H9 (cell line): Measurements from ENCODE around the gene GRK3. TPM values are rescaled to one million over a fixed set of nuclear protein-coding genes. Genes with fewer than 3 reads are reported as not detected.
"Not testable (repeated sequence)": the region's sequence is repeated elsewhere in the genome, so short reads cannot be mapped to it uniquely, and the experiment has no call there.

ENCODE experiments used
- DNase-seq: peaks from one replicate; pipeline ENCODE4 v3.0.0-alpha.2; 2017
- H2AFZ ChIP-seq: one replicate; pipeline ENCODE4 v1.6.1; 2013; ENCODE audit warnings: mild to moderate bottlenecking, low read length, control low read depth, moderate library complexity
- H2AK5ac ChIP-seq: 2 replicates; pipeline ENCODE4 v1.6.1; 2013; ENCODE audit warnings: low read length, control low read depth, mixed read lengths; ENCODE audit not compliant: insufficient read length
- H2BK120ac ChIP-seq: one replicate; pipeline ENCODE4 v1.6.1; 2013; ENCODE audit warnings: low read depth, mild to moderate bottlenecking, low read length, control low read depth, inconsistent platforms; ENCODE audit not compliant: poor library complexity, severe bottlenecking
- H2BK12ac ChIP-seq: 2 replicates; pipeline ENCODE4 v1.6.1; 2013; ENCODE audit warnings: low read length, control low read depth, mixed read lengths, low read depth; ENCODE audit not compliant: insufficient read length
- H2BK15ac ChIP-seq: 2 replicates; pipeline ENCODE4 v1.6.1; 2013; ENCODE audit warnings: low read depth, low read length, control low read depth
- H2BK20ac ChIP-seq: one replicate; pipeline ENCODE4 v1.6.1; 2013; ENCODE audit warnings: low read depth, mild to moderate bottlenecking, low read length, control low read depth, inconsistent platforms; ENCODE audit not compliant: poor library complexity, severe bottlenecking
- H2BK5ac ChIP-seq: 2 replicates; pipeline ENCODE4 v1.6.1; 2013; ENCODE audit warnings: low read length, control low read depth, mixed read lengths; ENCODE audit not compliant: insufficient read length
- H3K14ac ChIP-seq: 2 replicates; pipeline ENCODE4 v1.6.1; 2013; ENCODE audit warnings: low read length, control low read depth; ENCODE audit not compliant: insufficient read depth
- H3K18ac ChIP-seq: 2 replicates; pipeline ENCODE4 v1.6.1; 2013; ENCODE audit warnings: low read depth, mild to moderate bottlenecking, mixed read lengths, low read length, control low read depth; ENCODE audit not compliant: insufficient read length
- H3K23ac ChIP-seq: 2 replicates; pipeline ENCODE4 v1.6.1; 2013; ENCODE audit warnings: low read length, control low read depth, mixed read lengths, low read depth; ENCODE audit not compliant: insufficient read length
- H3K23me2 ChIP-seq: 2 replicates; pipeline ENCODE4 v1.6.1; 2013; ENCODE audit warnings: low read depth, mild to moderate bottlenecking, mixed read lengths, low read length, control low read depth; ENCODE audit not compliant: insufficient read length, poor library complexity, severe bottlenecking
- H3K27ac ChIP-seq: 2 replicates; pipeline ENCODE4 v1.5.1; 2013; ENCODE audit warnings: low read length, control low read depth, mixed read lengths, low read depth; ENCODE audit not compliant: insufficient read length
- H3K27me3 ChIP-seq: 2 replicates; pipeline ENCODE4 v1.6.1; 2013; ENCODE audit warnings: low read length, control low read depth, inconsistent platforms; ENCODE audit not compliant: insufficient read depth
- H3K4ac ChIP-seq: 2 replicates; pipeline ENCODE4 v1.6.1; 2013; ENCODE audit warnings: low read depth, mild to moderate bottlenecking, control low read depth, inconsistent platforms, low read length, moderate library complexity
- H3K4me1 ChIP-seq: 2 replicates; pipeline ENCODE4 v1.6.1; 2013; ENCODE audit warnings: low read length, control low read depth, inconsistent platforms; ENCODE audit not compliant: insufficient read depth
- H3K4me2 ChIP-seq: 2 replicates; pipeline ENCODE4 v1.6.1; 2013; ENCODE audit warnings: low read length, control low read depth, mixed read lengths; ENCODE audit not compliant: insufficient read length, insufficient read depth
- H3K56ac ChIP-seq: 2 replicates; pipeline ENCODE4 v1.6.1; 2013; ENCODE audit warnings: low read depth, mild to moderate bottlenecking, mixed read lengths, low read length, control low read depth; ENCODE audit not compliant: insufficient read length
- H3K79me1 ChIP-seq: 2 replicates; pipeline ENCODE4 v1.6.1; 2013; ENCODE audit warnings: low read depth, mild to moderate bottlenecking, moderate library complexity, low read length, control low read depth, inconsistent platforms; ENCODE audit not compliant: insufficient read depth, poor library complexity, severe bottlenecking
- H3K79me2 ChIP-seq: 2 replicates; pipeline ENCODE4 v1.6.1; 2013; ENCODE audit warnings: low read length, control low read depth, inconsistent platforms; ENCODE audit not compliant: insufficient read depth
- H3K9ac ChIP-seq: 2 replicates; pipeline ENCODE4 v1.6.1; 2013; ENCODE audit warnings: low read length, control low read depth, mixed read lengths; ENCODE audit not compliant: insufficient read length; ENCODE audit errors: extremely low read depth
- H3K9me3 ChIP-seq: one replicate; pipeline ENCODE4 v1.6.1; 2013; ENCODE audit warnings: low read depth, low read length, inconsistent platforms; ENCODE audit not compliant: control insufficient read depth
- H3T11ph ChIP-seq: one replicate; pipeline ENCODE4 v1.6.1; 2013; ENCODE audit warnings: mild to moderate bottlenecking, low read length, control low read depth, inconsistent platforms
- H4K20me1 ChIP-seq: one replicate; pipeline ENCODE4 v1.6.1; 2013; ENCODE audit not compliant: control insufficient read depth, insufficient read length, insufficient read depth
- H4K5ac ChIP-seq: 2 replicates; pipeline ENCODE4 v1.6.1; 2013; ENCODE audit warnings: low read depth, mild to moderate bottlenecking, mixed read lengths, low read length, control low read depth; ENCODE audit not compliant: insufficient read length
- H4K8ac ChIP-seq: replicated peaks from 2 replicates; pipeline ENCODE4 v1.6.1; 2013; ENCODE audit warnings: low read length, control low read depth, mixed read lengths, low read depth; ENCODE audit not compliant: insufficient read length
- H4K91ac ChIP-seq: 2 replicates; pipeline ENCODE4 v1.6.1; 2013; ENCODE audit warnings: low read depth, mild to moderate bottlenecking, moderate library complexity, mixed read lengths, low read length, control low read depth; ENCODE audit not compliant: insufficient read length
- H3K27ac Mint-ChIP-seq, 3 experiments: 2 replicates in 2 of 3; 3 replicates in 1 of 3; pipeline ENCODE4 v1.8.0; 2020 to 2021; ENCODE audit warnings: mixed read lengths in 3 of 3, mild to moderate bottlenecking in 1 of 3, moderate library complexity in 1 of 3
- H3K27me3 Mint-ChIP-seq: 2 replicates; pipeline ENCODE4 v1.8.0; 2021; ENCODE audit warnings: low read depth, mild to moderate bottlenecking, moderate library complexity, mixed read lengths
- H3K36me3 Mint-ChIP-seq, 3 experiments: 2 replicates in 2 of 3; 3 replicates in 1 of 3; pipeline ENCODE4 v1.8.0; 2020 to 2021; ENCODE audit warnings: low read depth in 3 of 3, mixed read lengths in 3 of 3; ENCODE audit not compliant: insufficient read depth in 1 of 3
- H3K4me1 Mint-ChIP-seq, 2 experiments: 2 replicates each; pipeline ENCODE4 v1.8.0; 2020; ENCODE audit warnings: mixed read lengths in 2 of 2
- H3K4me3 Mint-ChIP-seq, 2 experiments: 2 replicates in 1 of 2; 3 replicates in 1 of 2; pipeline ENCODE4 v1.8.0; 2020 to 2021; ENCODE audit warnings: mild to moderate bottlenecking in 2 of 2, mixed read lengths in 2 of 2, moderate library complexity in 1 of 2
- H3K9me3 Mint-ChIP-seq, 2 experiments: 2 replicates in 1 of 2; 3 replicates in 1 of 2; pipeline ENCODE4 v1.8.0; 2020; ENCODE audit warnings: mild to moderate bottlenecking in 2 of 2, mixed read lengths in 2 of 2, moderate library complexity in 1 of 2
- WGBS: extraction: QIAGEN DNeasy Blood & Tissue Kit; methylation state at CpG from one replicate; pipeline ENCODE4 v1.1.7; 2013; ENCODE audit warnings: missing lambda C conversion rate, low lambda C conversion rate, mixed read lengths; ENCODE audit not compliant: insufficient read length; ENCODE audit errors: extremely low coverage; 5-methylcytosine and 5-hydroxymethylcytosine counted together
- total RNA-seq: library from RNA; stranded (reverse); gene quantifications from 2 replicates; pipeline ENCODE4 v1.2.1, GENCODE V29; 2021
- TF ChIP-seq, protein P1 (sequence below): fragments of 200-600 bp; sonication (generic); conservative IDR thresholded peaks from 3 replicates; pipeline ENCODE4 v1.8.0; 2021; ENCODE audit warnings: antibody characterized with exemption, mild to moderate bottlenecking

The GRK3 gene
- total RNA-seq, 1 experiment from 2014 or later, result 23.9 TPM

- Histone ChIP-seq H3K14ac (no peak overlapping the region), H4K91ac (no peak overlapping the region), H2BK120ac (no peak overlapping the region), H2BK12ac (no peak overlapping the region), H4K5ac (no peak overlapping the region), H3K79me1 (peaks cover 7% of the 10 kb centered on the region), H4K8ac (no peak overlapping the region), H3K4me1 (no peaks in the 10 kb centered on the region), H3K27me3 (no peaks in the 10 kb centered on the region), H2AK5ac (no peak overlapping the region), H3K18ac (no peak overlapping the region), H3K56ac (no peak overlapping the region), H3K9me3 (no peaks in the 10 kb centered on the region), H2BK5ac (no peak overlapping the region), H3K9ac (no peak overlapping the region), H2BK15ac (no peak overlapping the region), H3K23me2 (no peaks in the 10 kb centered on the region), H3K27ac (no peak overlapping the region), H3K79me2 (peaks cover 5% of the 10 kb centered on the region; the same call in 1 of the 2 replicates), H3K23ac (no peak overlapping the region), H4K20me1 (no peaks in the 10 kb centered on the region), H3K4me2 (no peak overlapping the region), H3K4ac (no peak overlapping the region), H2AFZ (no peak overlapping the region), H3T11ph (no peak overlapping the region), H2BK20ac (no peak overlapping the region)
- TF ChIP-seq, protein P1, sequence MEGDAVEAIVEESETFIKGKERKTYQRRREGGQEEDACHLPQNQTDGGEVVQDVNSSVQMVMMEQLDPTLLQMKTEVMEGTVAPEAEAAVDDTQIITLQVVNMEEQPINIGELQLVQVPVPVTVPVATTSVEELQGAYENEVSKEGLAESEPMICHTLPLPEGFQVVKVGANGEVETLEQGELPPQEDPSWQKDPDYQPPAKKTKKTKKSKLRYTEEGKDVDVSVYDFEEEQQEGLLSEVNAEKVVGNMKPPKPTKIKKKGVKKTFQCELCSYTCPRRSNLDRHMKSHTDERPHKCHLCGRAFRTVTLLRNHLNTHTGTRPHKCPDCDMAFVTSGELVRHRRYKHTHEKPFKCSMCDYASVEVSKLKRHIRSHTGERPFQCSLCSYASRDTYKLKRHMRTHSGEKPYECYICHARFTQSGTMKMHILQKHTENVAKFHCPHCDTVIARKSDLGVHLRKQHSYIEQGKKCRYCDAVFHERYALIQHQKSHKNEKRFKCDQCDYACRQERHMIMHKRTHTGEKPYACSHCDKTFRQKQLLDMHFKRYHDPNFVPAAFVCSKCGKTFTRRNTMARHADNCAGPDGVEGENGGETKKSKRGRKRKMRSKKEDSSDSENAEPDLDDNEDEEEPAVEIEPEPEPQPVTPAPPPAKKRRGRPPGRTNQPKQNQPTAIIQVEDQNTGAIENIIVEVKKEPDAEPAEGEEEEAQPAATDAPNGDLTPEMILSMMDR, result no peak
- H3K36me3 Mint-ChIP-seq, result peaks cover 8 to 12% (median 11%) of the 10 kb centered on the region in 3 experiments
- H3K4me3 Mint-ChIP-seq, result no peak overlapping the region
- no peaks in the 10 kb centered on the region for H3K27me3 Mint-ChIP-seq
- peaks cover 0 to 5% of the 10 kb centered on the region in 2 experiments; a peak in 2 of 5 replicates for H3K9me3 Mint-ChIP-seq
- H3K4me1 Mint-ChIP-seq, result peaks cover 9 to 12% of the 10 kb centered on the region in 2 experiments
- H3K27ac Mint-ChIP-seq, result no peak overlapping the region
- no CpG with 5 or more reads among the region's 4 CpGs for WGBS
- no peak for DNase-seq
Measured at GRCh38 chr22:25574736-25575135, 10.3 kb downstream of the GRK3 start.

- not testable (repeated sequence) for H2BK12ac ChIP-seq, H4K5ac ChIP-seq, H3K56ac ChIP-seq, H3K27me3 Mint-ChIP-seq, H3K4me2 ChIP-seq, H3T11ph ChIP-seq, H3K23ac ChIP-seq, H3K4me1 ChIP-seq, H3K9me3 Mint-ChIP-seq, H3K23me2 ChIP-seq, H4K20me1 ChIP-seq, H3K9me3 ChIP-seq, H2BK120ac ChIP-seq, DNase-seq, H2BK5ac ChIP-seq, H3K27me3 ChIP-seq, H3K79me1 ChIP-seq, H4K8ac ChIP-seq, H3K79me2 ChIP-seq, H2AFZ ChIP-seq, H2AK5ac ChIP-seq, H3K18ac ChIP-seq, H3K27ac Mint-ChIP-seq, H3K14ac ChIP-seq, H3K4me1 Mint-ChIP-seq, H3K27ac ChIP-seq, H4K91ac ChIP-seq, H2BK15ac ChIP-seq, H3K4me3 Mint-ChIP-seq, H3K4ac ChIP-seq, H3K9ac ChIP-seq, H2BK20ac ChIP-seq
- WGBS, result no CpG with 5 or more reads among the region's 8 CpGs
- H3K36me3 Mint-ChIP-seq, result peaks cover 8 to 12% (median 11%) of the 10 kb centered on the region in 3 experiments
Measured at GRCh38 chr22:25575674-25576392, 11.4 kb downstream of the GRK3 start.
